Esophagus squamous epithelium (tissue), 5 donors: ENCODE results near the gene RBM5. TPM values are rescaled to one million over a fixed set of nuclear protein-coding genes. Genes with fewer than 3 reads are reported as not detected.

ENCODE experiments used
- DNase-seq: peaks from one replicate; lab custom pipeline; 2025; lab: John Stamatoyannopoulos, UW
- H3K27ac ChIP-seq, 4 donors: fragments of 200-600 bp; sonication (generic); one replicate each; pipeline ENCODE4 v1.5.1; 2016 to 2019; ENCODE audit warnings: mild to moderate bottlenecking in 1 of 4
- H3K27me3 ChIP-seq, 4 donors: fragments of 200-600 bp; sonication (generic); 1 replicate in 3 of 4; 2 replicates in 1 of 4; pipeline versions ENCODE4 v1.5.1 to v1.6.0; 2017 to 2021; ENCODE audit warnings: antibody characterized with exemption in 1 of 4
- H3K36me3 ChIP-seq, 3 donors: fragments of 200-600 bp; sonication (generic); one replicate each; pipeline ENCODE4 v1.5.1; 2016 to 2019
- H3K4me1 ChIP-seq, 3 donors: fragments of 200-600 bp; sonication (generic); one replicate each; pipeline ENCODE4 v1.5.1; 2017 to 2019
- H3K4me3 ChIP-seq, 4 donors: fragments of 200-600 bp; sonication (generic); 1 replicate in 3 of 4; 2 replicates in 1 of 4; pipeline ENCODE4 v1.5.1; 2016 to 2019; ENCODE audit warnings: mild to moderate bottlenecking in 2 of 4, moderate library complexity in 1 of 4
- H3K9me3 ChIP-seq, 3 donors: fragments of 200-600 bp; sonication (generic); one replicate each; pipeline ENCODE4 v1.5.1; 2016 to 2019
- POLR2A ChIP-seq, 4 donors: fragments of 450-650 bp; IDR thresholded peaks; one replicate each; pipeline ENCODE4 v1.6.1; 2017; ENCODE audit warnings: antibody characterized with exemption in 4 of 4, mild to moderate bottlenecking in 4 of 4, moderate library complexity in 3 of 4
- whole genome bisulfite sequencing, 2 donors: methylation state at CpG; one replicate each; pipeline ENCODE4 v1.1.5; 2018; 5-methylcytosine and 5-hydroxymethylcytosine counted together
- intact Hi-C: fragments of 100-400 bp; cut with DNase I; formaldehyde crosslinking; loops from one replicate; pipeline ENCODE4 v1.15.0; 2022
- total RNA-seq, 4 donors: library from RNA; depleted of rRNA; stranded (reverse); fragments of >200 nt; gene quantifications; one replicate each; pipeline ENCODE4 v1.1.0, GENCODE V29; 2016
- TF ChIP-seq, protein P1 (sequence below), 6 experiments: fragments of 450-650 bp in 4 of 6; fragments of 200-600 bp in 2 of 6; sonication (generic) in 2 of 6; IDR thresholded peaks; one replicate each; pipeline ENCODE4 v1.5.1; 2016 to 2019; ENCODE audit warnings: antibody characterized with exemption in 6 of 6, mild to moderate bottlenecking in 4 of 6, moderate library complexity in 4 of 6
- donor health status: DM: yes; HTN: yes; CAD: no.

The RBM5 gene
- total RNA-seq, 4 donors from 2014 or later: 60.1 to 197 (median 107) TPM

DNA sequence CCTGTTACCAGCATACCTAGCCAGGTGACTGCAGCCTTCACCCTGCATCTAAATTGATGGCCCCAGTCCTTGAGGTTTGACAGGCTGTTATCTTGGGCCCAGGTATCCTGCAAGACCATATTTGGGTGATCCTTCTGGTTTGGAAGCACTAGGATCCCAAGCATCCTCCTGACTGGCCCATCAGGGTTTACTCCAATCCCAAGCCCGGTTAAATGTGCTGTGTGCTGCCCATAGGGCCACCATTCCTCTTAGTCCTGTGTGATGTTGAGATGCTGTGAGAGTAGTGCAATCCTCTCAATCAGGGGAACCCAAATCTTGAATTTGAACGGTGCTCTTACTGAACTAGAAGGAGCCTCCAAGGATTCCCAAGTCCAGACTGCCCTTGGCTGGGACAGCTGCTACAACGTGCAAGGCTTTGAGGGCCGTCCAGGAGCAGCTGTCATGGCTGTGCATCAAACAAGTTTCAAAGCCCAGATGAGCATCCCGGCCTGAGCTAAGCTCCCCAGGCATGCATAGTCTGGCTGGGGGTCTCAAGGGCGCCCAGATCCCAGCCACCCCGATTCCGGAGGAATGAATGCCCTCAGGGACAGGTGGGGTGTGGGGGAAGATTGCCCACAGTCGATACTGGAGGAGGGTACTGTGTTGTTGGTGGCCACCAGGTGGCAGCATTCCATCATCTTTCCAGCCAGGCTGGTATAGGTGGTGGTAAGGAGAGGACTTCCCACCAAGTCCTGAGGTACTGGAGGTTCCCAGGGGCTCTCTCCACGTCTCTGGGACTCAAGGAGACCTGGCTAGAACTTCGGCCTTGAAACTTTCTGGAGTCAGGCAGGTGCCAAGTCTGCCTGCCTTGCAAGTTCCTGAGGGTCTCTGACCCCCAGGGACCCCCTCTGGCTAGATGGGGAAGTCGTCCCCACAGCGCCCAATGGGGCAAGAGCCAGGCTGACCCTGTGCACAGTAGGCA lies 32.6 kb downstream of the RBM5 start:
- DNase-seq: no peak
- H3K4me1 ChIP-seq: peaks cover 29 to 51% (median 35%) of the 10 kb centered on the region in 3 donors
- peaks cover 33 to 48% (median 39%) of the 10 kb centered on the region in 3 donors for H3K36me3 ChIP-seq
- WGBS, 2 donors: 24 to 28% methylated on average over 2 to 3 of the region's 13 CpGs
- H3K27me3 ChIP-seq: no peaks in the 10 kb centered on the region
- TF ChIP-seq POLR2A (IDR thresholded peaks at IDR 0.05): no peak
- TF ChIP-seq, protein P1, sequence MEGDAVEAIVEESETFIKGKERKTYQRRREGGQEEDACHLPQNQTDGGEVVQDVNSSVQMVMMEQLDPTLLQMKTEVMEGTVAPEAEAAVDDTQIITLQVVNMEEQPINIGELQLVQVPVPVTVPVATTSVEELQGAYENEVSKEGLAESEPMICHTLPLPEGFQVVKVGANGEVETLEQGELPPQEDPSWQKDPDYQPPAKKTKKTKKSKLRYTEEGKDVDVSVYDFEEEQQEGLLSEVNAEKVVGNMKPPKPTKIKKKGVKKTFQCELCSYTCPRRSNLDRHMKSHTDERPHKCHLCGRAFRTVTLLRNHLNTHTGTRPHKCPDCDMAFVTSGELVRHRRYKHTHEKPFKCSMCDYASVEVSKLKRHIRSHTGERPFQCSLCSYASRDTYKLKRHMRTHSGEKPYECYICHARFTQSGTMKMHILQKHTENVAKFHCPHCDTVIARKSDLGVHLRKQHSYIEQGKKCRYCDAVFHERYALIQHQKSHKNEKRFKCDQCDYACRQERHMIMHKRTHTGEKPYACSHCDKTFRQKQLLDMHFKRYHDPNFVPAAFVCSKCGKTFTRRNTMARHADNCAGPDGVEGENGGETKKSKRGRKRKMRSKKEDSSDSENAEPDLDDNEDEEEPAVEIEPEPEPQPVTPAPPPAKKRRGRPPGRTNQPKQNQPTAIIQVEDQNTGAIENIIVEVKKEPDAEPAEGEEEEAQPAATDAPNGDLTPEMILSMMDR (IDR thresholded peaks at IDR 0.05): peak; percentile 78 to 94 (median 88)
- H3K9me3 ChIP-seq: no peaks in the 10 kb centered on the region
- H3K27ac ChIP-seq: peak overlapping the region in 3 of 4 donors; percentile 19 to 51 (median 40)
- intact Hi-C loops: loop anchor here (2.0 kb wide), 1 partner anchor 67 kb away; no protein-coding TSS in a partner anchor
- no peak overlapping the region for H3K4me3 ChIP-seq

DNA sequence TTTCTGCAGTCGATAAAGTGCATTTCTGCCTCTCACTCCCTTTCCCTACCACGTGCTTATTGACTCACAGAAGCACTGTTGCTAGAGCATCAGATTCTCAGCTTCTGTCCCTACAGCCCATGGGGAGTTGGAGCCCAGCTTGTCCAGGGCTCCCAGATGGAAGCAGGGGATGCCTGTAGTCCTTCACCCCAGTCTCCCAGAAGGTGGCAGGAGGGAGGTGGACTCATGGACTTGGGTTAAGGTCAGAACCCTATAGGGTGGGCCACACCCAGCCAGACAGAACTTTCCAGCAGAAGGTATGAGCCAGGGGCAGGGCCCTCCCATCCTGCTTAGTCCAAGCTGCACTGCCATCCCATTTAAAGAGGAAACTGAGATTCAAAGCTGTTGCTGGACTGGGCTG lies 33.4 kb downstream of the RBM5 start:
- TF ChIP-seq, protein P1 (IDR thresholded peaks at IDR 0.05): no peak
- no peak for TF ChIP-seq POLR2A (IDR thresholded peaks at IDR 0.05)
- no peak for DNase-seq
- intact Hi-C loops: no loop called here
- WGBS, 2 donors: 33 to 40% methylated on average over 2 of the region's 2 CpGs
- Histone ChIP-seq H3K27me3 (no peaks in the 10 kb centered on the region), H3K4me3 (no peak overlapping the region), H3K4me1 (peaks cover 29 to 59% (median 35%) of the 10 kb centered on the region in 3 donors), H3K36me3 (peaks cover 26 to 41% (median 33%) of the 10 kb centered on the region in 3 donors), H3K27ac (peak overlapping the region in 3 of 4 donors; percentile 6 to 51 (median 40)), H3K9me3 (no peaks in the 10 kb centered on the region)

DNA sequence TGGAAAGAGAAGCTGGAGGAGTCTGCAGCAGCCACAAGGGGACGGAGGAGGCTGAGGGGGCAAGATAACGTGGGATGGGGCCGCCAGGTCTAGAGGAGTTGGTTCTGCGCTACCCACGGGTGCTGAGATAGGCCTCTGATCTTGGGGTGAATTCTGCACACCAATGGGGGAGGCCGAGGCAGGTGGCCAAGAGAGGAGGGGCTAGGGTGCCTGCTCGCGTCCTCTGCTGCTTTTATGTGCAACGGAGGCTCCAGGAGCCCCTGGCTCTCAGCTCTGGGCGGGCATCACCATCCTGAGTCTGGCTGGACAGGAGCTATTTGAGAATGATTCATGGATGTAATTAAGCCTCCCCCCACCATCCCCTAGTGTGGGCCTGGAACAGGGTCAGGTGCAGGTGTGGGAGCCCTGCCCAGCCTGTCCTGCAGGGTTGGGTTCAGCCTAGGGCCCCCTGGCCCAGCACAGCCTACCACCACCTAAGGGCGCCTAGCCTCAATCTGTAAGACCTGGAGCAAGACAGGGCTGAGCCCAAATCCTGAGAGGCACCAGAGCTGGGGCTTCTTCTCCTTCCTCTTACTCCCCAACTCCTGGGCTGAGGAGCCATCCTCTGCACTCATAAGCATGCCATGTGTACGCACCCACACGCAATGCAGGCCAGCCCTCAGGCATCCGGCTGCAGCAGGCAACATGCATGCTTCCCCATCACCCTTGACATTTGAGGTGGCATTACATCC lies 34.1 kb downstream of the RBM5 start:
- H3K4me1 ChIP-seq: peaks cover 29 to 61% (median 35%) of the 10 kb centered on the region in 3 donors
- DNase-seq: no peak
- WGBS, 2 donors: 66 to 69% methylated on average over 8 to 10 of the region's 14 CpGs

DNA sequence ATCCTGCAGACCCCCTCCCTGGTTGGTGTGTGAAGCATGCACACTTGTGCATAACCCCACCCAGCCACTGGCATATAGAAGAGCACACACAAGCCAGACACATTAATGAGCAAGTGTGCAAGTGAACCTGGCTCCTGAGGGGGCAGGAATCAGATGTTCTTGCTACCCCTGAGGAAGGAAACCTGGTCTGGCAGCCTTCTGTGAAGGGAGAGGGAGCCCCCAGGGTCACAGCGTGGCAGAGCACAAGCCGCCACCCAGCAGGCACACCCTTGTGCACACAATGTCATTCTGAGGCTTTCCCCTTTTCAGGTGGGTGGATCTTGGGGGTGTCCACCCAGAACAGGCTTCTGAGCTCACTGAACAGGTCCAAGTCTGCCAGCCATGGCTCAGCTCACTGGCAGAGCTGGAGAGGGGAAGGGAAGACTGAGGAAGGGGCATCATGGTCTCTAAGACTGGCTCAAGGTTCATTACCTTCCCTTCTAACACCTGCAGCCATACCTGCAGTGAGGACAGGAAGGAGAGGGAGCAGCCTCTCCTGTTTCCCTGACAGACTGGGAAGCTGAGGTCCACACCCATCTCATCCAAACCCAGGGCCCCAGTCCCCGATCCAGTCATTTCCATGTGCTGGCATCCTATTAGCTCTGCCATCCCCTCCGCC lies 34.8 kb downstream of the RBM5 start:
- peaks cover 11 to 26% (median 19%) of the 10 kb centered on the region in 3 donors for H3K36me3 ChIP-seq
- DNase-seq: no peak
- intact Hi-C loops: no loop called here
- TF ChIP-seq POLR2A (IDR thresholded peaks at IDR 0.05): no peak
- TF ChIP-seq, protein P1 (IDR thresholded peaks at IDR 0.05): no peak
- no peak overlapping the region for H3K4me3 ChIP-seq
- peaks cover 29 to 61% (median 35%) of the 10 kb centered on the region in 3 donors for H3K4me1 ChIP-seq
- 31% methylated on average over 3 of the region's 4 CpGs; no CpG with 5 or more reads in 1 of the 2 donors for WGBS, 2 donors
- H3K9me3 ChIP-seq: no peaks in the 10 kb centered on the region
- H3K27me3 ChIP-seq: no peaks in the 10 kb centered on the region
- H3K27ac ChIP-seq: peak overlapping the region in 3 of 4 donors; percentile 28 to 40 (median 29)

More for the DNA sequence above, 34.1 kb downstream of the RBM5 start:
- TF ChIP-seq, protein P1 (IDR thresholded peaks at IDR 0.05): no peak
- no peak for TF ChIP-seq POLR2A (IDR thresholded peaks at IDR 0.05)
- Histone ChIP-seq H3K27me3 (no peaks in the 10 kb centered on the region), H3K36me3 (peaks cover 18 to 33% (median 26%) of the 10 kb centered on the region in 3 donors), H3K27ac (peak overlapping the region in 2 of 4 donors; percentile 40 to 51), H3K4me3 (no peak overlapping the region), H3K9me3 (no peaks in the 10 kb centered on the region)
- intact Hi-C loops: no loop called here
